ENCODE results near the gene BCAS4.
"Not testable (repeated sequence)": the region's sequence is repeated elsewhere in the genome, so short reads cannot be mapped to it uniquely, and the experiment has no call there.

BCAS4 gene

DNA sequence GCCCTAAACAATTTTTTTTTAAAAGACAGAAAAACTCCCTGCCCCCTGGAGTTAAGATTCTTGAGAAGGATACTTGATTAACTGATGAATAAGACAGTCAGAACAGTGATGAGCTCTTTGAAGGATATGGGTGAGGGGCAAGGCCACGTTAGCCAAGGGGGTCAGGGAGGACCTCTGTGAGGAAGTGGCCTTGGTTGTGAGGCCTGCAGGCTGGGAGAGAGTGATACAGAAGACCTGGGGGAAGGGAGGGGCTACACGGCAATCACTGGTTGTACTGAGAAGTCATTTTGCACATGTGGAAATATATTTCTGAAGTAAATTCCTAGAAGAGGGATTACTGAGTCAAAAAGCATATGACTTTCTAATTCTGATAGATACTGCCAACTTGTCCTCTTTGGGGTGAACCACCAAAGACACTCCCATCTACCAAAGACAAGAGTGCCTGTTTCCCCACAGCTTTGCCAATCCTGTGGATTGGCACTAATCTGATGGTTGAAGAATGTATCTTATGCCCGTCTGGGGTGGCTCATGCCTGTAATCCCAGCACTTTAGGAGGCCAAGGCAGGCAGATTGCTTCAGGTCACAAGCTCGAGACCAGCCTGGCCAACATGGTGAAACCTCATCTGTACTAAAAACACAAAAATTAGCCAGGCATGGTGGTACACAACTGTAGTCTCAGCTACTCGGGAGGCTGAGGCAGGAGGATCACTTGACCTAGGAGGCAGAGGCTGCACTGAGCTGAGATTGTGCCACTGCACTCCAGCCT lies 22.3 kb upstream of the BCAS4 start:
- no peak for DNase-seq

DNA sequence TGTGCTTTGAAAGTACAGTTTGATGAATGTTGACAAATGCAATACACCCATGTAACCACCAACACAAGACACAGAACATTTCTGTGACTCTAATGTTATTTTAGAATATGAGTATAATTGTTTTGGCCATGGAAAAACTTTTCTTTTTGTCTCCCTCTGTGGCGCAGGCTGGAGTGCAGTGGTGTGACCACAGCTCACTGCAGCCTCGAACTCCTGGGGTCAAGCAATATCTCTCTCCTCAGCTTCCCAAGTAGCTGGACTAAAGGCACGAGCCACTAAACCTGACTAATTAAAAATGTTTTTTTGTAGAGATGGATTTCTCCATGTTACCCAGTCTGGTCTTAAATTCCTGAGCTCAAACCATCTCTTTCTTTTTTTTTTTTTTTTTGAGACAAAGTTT lies 20.3 kb upstream of the BCAS4 start:
- DNase-seq, result no peak

DNA sequence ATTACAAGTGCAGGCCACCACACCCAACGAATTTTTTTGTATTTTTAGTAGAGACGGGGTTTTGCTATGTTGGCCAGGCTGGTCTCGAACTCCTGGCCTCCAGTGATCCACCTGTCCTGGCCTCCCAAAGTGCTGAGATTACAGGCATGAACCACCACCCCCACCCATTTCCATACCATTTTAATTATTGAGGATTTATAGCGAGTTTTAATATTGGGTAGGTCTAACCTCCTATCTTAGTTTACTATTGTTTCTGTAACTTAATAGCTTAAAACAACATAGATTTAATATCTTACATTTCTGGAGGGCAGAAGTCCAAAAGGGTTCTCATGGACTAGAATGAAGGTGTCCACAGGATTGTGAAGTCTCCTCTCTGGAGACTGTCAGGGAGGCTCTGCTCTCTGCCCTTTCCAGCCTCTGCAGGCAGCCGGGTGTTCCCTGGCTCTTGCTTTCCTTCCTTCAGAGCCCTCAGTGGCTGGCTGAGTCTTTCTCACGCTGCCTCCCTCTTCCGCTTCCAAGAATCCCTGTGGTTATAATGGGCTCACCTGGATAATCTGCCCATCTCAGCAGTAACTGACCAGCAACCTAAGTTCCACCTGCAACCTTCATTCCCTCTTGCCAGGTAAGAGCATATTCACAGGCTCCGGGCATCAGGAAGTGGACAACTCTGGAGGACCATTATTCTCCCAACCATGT lies 18.6 kb upstream of the BCAS4 start:
- DNase-seq, result no peak

DNA sequence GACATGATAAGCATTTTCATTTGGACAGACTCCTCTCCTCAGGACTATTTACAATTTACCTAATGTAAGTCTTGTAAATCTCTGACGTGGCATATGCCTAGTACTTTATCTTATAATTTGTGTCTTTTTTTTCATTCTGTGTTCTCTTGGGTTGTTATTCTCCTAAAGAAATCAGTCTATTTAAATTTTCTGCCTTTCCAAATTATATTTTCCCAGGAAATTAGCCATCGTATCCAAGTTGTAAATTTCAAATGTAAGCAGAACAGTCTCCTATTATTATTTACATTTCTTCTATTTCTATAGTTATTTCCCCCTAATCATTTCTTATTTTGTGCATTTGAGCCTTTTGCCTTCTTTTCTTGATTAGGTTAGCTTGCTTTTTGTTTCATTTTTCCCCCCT lies 17.5 kb upstream of the BCAS4 start:
- DNase-seq, result no peak

DNA sequence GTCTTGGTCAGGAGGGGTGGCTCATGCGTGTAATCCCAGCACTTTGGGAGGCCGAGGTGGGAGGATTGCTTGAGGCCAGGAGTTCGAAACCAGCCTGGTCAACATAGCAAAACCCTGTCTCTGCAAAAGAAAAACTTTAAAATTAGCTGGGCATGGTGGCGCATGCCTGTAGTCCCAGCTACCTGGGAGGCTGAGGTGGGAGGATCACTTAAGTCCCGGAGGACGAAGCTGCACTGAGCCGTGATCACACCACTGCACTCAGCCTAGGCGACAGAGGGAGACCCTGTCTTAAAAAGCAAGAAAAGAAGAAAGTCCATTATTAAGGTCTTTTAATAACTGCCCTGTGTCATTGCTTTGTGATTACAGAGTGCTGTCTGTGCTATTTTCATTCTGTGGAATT lies 15.9 kb upstream of the BCAS4 start:
- DNase-seq, result not testable (repeated sequence)

DNA sequence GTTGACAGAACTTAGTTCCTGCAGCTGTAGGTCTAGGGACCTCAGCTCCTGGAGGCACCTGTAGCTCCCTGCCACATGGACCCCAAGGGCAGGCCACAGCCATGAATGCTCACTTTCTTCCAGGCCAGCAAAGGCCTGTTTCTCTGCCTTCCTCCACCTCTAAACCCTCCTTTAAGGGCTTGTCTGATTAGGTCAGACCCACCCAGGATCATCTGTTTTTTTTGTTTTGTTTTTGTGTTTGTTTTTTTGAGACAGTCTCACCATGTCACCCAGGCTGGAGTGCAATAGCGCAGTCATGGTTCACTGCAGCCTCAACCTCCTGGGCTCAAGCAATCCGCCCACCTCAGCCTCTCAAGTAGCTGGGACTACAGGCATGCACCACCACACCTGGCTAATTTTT lies 11.5 kb upstream of the BCAS4 start:
- no peak for DNase-seq

DNA sequence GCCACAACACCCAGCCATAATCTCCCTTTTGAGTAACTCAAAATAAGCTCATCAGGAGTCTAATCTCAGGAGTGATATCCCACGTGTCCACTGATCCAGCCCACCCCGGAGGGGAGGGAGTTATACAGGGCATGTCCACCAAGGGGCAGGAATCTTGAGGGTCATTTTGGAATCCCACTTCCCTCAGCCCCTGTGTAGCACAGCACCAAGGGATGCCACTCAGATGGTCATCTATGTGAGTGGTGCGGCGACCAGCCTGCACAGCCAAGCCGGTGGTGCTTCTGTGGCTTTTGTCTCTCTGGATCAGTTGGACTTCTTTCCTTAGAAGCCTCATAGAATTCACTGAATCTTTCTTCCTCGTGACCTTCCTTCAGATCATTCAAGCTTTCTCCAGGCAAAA lies 11.0 kb upstream of the BCAS4 start:
- DNase-seq, result no peak

DNA sequence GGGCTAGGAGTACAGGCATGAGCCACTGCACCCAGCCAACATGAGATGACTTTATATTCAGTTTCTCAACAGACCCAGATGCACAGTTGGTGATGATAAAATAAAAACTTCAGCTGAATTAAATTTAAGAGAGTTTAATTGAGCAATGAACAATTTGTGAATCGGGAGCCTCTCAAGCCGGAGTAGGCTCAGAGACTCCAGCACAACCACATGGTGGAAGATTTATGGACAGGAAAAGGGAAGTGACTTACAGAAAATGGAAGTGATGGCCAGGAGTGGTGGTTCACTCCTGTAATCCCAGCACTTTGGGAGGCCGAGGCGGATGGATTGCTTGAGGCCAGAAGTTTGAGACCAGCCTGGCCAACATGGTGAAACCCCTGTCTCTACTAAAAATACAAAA lies 10.4 kb upstream of the BCAS4 start:
- peak; percentile 83 for DNase-seq

DNA sequence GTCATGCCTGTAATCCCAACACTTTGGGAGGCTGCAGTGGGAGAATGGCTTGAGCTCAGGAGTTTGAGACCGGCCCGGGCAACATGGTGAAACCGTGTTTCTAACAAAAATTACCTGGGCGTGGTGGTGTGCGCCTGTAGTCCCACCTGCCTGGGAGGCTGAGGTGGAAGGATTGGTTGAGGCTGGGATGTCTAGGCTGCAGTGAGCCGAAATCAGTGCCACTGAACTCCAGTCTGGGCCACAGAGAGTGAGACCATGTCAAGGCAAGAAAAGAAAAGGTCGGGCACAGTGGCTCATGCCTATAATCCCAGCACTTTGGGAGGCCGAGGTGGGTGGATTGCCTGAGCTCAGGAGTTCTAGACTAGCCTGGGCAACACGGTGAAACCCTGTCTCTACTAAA lies 8.2 kb upstream of the BCAS4 start:
- no peak for DNase-seq

DNA sequence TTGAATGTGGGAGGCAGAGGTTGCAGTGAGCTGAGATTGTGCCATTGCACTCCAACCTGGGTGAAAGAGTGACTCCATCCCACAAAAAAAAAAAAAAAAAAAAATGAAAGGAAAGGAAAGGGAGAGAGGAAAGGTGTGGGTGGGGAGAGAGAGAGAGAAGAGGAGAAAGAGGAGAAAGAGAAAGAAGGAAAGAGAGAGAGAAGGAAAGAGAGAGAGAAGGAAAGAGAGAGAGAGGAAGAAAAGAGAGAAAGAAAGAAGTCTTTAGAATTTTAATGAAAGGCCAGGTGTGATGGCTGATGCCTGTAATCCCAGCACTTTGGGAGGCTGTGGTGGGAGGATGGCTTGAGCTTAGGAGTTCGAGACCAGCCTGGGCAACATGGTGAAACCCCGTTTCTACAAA lies 7.7 kb upstream of the BCAS4 start:
- DNase-seq, result no peak

DNA sequence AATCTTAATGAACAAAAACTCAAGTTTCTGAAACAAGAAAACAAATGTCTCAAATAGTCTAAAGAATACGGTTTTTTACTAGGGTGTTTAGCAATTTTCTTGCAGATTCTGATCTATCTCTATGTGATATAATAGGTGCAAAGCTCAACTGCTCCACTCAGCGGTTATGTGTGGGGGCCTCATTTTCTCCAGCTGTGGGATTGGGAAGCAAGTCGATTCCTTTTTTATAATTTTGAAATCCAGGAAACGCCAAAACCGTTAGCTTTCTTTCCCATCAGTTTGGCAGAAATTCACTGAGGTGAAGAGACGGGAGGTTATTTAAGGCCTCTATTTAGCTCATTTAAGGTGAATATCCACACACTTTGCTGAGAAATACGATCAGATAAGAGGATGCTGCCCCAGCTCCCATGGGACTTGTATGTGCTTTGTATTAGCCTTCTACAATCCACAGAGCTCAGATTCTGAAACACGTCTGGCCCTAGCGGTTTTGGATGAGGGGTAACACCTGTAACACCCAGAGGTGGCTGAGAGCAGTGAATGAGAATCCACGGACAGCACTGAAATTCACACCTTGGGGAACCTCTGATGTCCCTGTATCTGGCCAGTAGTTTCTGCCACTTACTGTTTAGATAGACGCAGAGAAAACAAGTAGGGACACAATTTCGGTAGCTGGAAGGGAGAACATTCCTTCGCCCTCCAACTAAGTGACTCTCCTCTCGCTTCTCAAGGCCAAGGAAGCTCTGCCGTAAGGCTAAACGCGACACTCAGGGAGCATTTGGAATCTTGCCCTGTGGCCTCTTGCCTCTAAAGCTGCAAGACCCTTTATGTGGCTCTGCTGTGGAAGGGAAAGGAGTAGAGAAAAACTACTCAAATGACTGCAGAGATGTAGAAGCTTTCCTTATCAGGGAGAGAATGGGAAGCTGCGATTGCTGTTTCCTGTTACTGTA lies 6.5 kb upstream of the BCAS4 start:
- peak; percentile 48 for DNase-seq

DNA sequence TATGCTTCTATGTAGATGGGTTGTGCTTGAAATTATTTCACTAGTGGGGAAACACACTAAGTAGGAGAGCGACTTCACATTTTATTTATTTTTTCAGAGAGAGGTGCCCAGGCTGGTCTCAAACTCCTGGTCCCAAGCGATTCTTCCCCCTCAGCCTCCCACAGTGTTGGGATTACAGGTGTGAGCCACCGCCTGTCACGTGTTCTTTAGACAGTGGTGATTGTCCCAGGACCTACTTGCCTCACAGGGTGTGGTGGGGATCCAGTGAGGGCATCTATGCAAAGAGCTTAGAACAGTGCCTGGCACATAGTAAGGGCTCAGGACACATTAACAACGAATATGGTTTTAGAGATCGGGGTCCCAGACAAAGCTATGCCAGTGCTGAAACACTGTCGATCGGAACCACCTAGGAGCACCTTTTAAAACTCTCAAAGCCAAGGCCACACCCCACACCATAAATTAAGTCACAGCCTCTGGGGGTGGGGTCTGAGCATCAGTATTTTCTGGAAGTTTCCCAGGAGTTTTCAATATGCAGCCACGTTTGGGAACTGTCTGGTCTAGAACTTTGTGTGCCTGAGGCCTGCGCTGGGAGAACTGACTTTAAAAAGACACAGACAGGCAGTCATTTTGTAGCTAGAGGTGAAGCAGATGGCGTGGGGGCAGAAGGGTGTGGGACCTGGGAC lies 4.8 kb upstream of the BCAS4 start:
- no peak for DNase-seq

DNA sequence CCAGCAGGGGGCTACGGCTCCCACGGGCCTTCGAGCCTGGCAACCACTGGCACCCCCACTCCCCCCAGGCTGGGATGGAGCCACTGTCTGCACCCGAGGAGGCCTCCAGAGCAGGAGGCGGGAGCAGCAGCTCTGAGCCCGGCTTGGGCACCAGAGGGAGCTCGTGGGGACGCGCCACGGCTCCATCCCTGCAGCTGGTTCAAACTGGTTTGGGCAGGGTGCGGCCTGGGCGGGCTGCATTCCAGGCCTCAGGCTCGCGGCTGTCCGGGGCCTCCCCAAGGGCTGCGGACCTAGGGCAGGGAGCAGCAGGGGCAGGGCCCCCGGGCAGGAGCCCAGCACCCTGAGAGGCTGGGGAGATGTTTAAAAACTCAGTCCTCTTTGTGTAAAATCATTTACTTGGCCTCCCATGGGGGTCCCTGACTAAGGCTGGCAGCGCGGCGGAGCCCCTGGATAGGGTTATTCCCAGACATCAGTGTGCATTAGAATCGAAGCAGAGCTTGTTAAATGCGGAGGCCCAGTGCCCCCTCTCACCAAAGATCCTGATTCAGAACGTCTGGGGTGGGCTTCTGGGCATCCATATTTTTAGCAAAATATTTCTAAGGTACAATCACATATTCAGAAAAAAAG lies 4.1 kb upstream of the BCAS4 start:
- DNase-seq, result peak; percentile 79

DNA sequence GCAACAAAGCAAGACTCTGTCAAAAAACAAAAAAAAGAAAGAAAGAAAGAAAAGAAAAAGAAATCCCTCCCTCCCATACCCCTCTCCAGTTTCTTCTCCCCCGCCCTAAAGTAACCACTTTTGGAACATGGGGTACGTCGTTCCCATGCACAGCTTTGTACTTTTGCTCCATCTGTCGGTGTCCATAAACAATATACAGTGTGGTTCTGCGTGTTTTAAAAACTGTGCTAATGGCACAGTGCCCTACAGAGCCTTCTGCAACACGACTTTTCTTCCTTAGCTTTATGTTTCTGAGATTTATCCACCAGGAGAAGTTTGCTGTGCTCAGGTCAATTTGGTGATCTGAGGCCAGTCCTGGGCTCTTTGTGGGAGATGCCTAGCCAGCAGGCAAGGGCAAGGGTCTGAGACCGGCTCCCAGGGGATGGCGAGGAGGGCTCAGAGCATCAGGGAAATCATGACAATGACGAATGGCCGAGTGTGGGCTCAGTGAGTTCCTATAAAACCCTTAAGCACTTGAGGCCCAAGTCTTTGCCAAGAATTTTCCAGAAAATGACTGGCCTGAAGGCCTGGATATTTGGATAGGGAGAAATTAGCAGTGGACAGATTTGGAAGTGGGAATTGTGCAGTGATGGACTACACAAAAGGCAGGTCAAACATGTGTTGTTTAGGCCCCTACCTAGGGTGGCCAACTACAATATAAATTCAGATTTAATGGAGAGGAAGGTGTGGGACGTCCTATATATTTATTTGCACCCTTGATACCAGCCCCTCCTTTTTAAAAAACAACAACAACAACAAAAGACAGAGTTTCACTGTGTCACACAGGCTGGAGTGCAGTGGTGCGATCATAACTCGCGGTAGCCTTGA lies 1.9 kb upstream of the BCAS4 start:
- no peak for DNase-seq

DNA sequence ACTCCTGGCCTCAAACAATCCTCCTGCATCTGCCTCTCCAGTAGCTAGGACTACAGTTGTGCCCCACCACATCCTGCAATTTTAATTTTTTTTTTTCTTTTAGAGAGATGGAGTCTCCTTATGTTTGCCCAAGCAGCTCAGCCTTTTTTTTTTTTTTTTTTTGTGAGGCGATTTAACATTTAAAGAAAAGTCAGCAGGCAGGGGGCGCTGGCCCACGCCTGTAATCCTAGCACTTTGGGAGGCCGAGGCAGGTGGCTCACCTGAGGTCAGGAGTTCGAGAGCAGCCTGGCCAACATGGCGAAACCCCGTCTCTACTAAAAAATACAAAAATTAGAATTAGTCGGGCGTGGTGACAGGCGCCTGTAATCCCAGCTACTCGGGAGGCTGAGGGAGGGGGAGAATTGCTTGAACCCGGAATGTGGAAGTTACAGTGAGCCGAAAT lies 1.3 kb upstream of the BCAS4 start:
- DNase-seq, result peak; percentile 22

DNA sequence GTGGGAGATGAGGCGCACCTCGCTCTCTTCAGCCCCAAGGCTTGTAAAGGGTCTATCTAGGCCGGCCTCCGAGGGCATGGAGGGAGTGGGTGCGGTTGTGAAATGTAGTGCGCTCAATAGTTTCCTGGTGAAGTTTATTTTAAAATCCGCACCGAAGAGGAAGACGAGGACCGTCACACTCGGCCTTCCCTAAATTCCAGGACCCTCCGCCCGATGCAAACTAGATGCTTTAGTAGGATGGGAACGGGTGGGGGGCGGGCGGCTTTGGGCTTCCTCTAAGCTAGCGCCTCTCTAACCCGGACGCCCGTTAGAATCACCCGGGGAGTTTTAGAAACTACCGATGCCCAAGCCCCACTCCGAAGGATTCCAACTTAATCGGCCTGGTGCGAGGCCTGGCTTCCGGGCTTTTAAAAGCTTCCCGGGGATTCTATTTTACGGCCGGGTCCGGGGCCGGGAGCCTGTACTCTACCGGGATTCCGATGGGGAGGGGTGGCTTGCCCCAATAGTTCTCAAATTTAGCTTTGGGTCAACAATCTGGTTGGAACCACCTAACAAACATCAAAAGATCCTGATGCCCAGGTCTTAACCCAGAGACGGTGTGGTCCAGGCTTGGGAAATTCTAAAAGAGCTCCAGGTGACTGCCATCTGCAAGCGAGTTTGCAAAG lies 548 bp upstream of the BCAS4 start:
- no peak for DNase-seq

DNA sequence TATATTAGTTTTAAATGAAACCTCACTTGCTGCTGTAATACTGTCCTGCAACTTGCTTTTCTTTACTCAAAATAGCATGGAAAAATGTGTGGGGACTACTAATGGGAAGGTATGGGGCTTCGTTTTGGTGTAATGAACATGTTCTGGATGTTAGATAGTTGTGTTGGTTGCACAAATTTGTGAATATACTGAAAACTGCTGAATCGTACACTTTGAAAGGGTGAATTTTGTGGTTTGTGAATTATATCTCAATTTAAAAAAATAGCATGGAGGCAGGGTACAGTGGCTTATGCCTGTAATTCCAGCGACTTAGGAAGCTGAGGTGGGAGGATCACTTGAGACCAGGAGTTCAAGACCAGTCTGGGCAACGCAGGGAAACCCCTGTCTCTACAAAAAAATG lies 2.3 kb downstream of the BCAS4 start:
- DNase-seq, result no peak

DNA sequence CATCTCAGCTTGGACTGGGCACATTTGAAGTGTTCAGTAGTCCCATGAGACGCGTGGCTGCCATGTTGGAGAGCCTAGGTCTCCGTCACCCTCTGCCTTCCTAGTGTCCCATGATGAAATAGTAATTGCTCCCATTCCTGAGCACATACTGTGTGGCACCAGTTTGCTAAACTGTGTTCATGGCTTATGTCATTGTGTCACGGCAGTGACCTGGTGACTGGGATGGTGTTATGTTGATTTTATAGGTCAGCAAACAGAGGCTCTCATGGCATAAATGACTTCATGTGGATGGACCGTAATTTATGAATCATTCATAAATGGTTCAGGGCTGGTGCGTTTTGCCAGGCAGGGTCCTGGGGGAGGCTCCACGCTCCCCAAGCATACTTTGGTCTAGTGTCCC lies 3.8 kb downstream of the BCAS4 start:
- DNase-seq, result no peak

DNA sequence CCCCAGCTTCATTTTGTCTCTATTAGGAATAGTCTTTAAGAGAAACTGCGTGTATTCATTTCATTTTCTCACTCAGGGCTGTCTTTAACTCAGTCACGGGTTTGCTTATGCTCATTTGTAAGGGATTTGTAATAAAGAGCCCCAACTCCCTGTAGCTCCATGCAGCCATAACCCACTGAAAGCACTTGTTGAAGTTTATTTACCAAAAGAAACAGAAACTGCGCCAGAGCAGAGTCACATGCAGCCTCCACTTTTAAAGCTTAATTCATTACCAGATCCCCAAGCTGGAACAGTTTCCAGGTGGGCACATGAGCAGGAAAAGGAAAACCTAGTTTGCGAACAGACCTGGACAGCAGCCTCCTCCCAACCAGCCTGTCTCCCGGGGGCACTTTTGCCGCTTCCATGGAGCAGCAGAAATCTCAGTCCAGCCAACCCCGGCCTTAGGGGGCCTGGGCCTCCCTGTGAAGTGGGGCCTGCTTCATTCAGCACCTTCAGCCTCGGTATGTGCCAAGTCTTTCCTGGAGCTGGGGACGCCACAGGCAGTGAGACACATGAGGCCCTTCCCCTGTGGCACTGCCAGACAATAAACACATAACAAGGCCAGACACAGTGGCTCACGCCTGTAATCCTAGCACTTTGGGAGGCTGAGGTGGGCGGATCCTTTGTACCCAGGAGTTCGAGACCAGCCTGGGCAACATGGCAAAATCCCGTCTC lies 4.5 kb downstream of the BCAS4 start:
- no peak for DNase-seq

DNA sequence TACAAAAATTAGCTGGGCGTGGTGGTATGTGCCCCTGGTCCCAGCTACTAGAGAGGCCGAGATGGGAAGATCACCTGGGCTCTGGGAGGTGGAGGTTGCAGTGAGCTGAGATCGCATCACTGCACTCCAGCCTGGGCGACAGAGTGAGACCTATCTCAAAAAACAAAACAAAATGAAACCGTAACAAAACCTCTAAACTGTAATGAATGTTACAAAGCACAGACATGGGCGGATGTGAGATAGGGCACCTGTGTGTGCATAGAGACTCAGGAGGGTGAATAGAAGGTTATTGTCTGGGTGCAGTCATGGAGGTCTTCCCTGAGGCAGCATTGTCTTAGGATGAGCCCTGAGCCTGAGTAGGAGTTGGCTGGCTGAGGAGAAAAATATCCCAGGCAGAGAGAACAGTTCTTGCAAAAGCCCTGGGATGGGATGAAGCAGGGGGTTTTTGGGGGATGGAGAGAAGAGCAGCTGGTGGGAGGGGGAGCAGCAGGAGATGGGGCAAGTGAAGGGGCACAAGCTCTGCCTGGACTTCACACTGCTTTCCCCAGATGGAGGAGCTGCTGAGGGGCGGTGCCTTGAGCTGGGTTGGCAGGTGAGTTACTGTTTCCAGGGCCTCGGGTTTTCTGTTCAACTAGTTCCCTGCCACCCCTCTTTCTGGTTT lies 5.2 kb downstream of the BCAS4 start:
- no peak for DNase-seq
